Cardiac fibroblast (primary cell): Measurements from ENCODE around the gene PKP4.
A peak's percentile ranks its signal among the peaks of the same experiment; 100 is the strongest.

Source experiments
- DNase-seq, 2 donors: peaks; one replicate each; pipeline versions ENCODE4 v3.0.0 to v3.0.0-alpha.2; 2010; ENCODE audit warnings: low read depth in 2 of 2
- H3K4me3 ChIP-seq, 2 donors: replicated peaks in 1 of 2; 1 replicate in 1 of 2; 2 replicates in 1 of 2; pipeline ENCODE4 v1.5.1; 2011; ENCODE audit warnings: low read depth in 2 of 2, low read length in 2 of 2, mild to moderate bottlenecking in 2 of 2, moderate library complexity in 1 of 2
- CTCF ChIP-seq: IDR thresholded peaks from one replicate; pipeline ENCODE4 v1.5.1; 2011; ENCODE audit warnings: low read depth, mild to moderate bottlenecking, low read length, inconsistent platforms

The PKP4 gene

GRCh38 chr2:158512323-158512722 is 55.6 kb downstream of the PKP4 start:
- DNase-seq = no peak
- no peak overlapping the region for H3K4me3 ChIP-seq
- no peak for TF ChIP-seq CTCF

DNA sequence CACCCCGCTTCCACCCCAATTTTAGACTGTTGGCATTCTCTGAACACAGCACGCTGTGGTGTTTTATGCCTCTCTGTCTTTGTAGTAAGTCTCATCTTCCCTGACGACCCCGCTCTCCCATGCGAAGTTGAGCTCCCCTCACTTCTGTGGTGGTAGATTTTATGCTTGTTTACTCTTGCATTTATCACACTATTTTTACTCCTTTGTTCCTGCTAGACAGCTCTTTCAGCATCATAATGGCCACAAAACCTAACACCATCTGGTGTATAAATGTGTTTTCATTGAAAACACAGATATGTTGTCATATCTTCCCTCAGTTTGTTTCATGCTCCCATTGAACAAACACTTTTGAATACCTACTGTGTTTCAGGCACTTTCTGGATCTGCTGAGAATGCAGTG is 57.1 kb downstream of the PKP4 start:
- no peak for TF ChIP-seq CTCF

DNA sequence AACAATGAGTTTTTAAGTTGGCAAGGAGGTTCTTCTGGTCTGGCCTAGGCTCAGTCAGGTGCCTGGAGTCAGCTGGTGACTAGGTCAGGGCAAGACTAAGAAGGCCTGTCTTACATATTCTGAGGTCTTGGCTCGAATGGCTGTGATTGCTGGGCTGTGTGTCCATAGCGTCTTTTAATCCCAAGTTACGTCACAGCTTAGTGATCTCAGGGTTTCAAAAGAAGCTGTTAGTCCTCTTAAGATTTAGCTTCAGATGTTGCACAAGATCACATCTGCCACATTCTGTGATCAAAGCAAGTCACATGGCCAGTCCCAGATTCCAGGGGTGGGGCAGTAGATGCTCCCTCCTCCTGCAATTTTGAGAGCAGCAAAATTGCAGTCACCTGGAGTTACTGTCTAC is 61.3 kb downstream of the PKP4 start:
- peak; percentile 47 to 73 for DNase-seq
- H3K4me3 ChIP-seq = no peak overlapping the region
- no peak for TF ChIP-seq CTCF

More for the DNA sequence above, 57.1 kb downstream of the PKP4 start:
- H3K4me3 ChIP-seq = no peak overlapping the region
- DNase-seq = no peak

DNA sequence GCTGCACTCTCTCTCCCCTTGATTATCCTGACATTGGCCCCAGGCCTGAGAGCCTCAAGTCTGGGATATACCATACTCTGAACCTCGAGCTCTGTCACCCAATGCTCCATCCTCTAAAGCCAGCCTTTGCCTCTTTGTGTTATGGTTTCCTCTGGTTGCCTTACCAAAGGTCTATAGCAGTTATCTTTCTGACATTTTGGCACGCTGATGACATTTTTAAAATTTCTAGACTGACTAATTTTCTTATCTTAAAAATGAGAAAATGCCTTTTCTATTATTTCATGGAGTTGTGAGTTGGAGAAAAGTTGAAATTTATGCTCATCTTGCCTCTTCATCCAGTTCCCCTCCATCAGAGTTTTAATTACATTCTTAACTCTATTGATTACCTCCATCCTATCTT is 62.7 kb downstream of the PKP4 start:
- no peak for TF ChIP-seq CTCF
- peak in 1 of 2 donors; percentile 29 for DNase-seq
- no peak overlapping the region for H3K4me3 ChIP-seq

- TF ChIP-seq CTCF = no peak
- no peak overlapping the region for H3K4me3 ChIP-seq
- peak; percentile 56 to 72 for DNase-seq
Observed at GRCh38 chr2:158529379-158530259, 72.9 kb downstream of the PKP4 start.

GRCh38 chr2:158530829-158531228 is 74.1 kb downstream of the PKP4 start:
- no peak overlapping the region for H3K4me3 ChIP-seq
- no peak for TF ChIP-seq CTCF
- no peak for DNase-seq
